GM19238 (cell line): Measurements from ENCODE around the gene CMKLR1.

Experiments used
- DNase-seq: peaks from one replicate; pipeline ENCODE4 v3.0.0; 2011; ENCODE audit warnings: low spot score; ENCODE audit not compliant: insufficient read length

CMKLR1 gene

DNA sequence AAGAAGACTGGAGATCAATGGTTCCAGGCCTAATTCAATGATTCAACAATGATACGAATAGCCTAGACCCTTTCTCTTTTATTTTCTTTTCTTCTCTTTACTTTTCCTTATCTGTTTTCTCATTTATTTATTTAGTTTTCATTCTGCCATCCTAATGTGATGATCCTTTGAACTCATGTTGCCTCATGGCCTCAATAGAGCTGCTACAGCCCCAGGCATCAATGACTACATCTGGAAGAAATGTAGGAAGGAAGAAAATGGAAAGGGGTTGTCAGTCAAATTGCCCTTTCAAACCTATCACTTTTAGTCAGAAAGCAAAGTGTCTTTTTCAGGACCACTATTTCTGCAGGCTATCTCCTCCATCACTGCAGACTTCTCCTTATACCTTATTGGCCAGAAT, 69.9 kb downstream of the CMKLR1 start:
- DNase-seq, result no peak

GRCh38 chr12:108268397-108268796, 70.7 kb downstream of the CMKLR1 start:
- DNase-seq, result no peak

DNA sequence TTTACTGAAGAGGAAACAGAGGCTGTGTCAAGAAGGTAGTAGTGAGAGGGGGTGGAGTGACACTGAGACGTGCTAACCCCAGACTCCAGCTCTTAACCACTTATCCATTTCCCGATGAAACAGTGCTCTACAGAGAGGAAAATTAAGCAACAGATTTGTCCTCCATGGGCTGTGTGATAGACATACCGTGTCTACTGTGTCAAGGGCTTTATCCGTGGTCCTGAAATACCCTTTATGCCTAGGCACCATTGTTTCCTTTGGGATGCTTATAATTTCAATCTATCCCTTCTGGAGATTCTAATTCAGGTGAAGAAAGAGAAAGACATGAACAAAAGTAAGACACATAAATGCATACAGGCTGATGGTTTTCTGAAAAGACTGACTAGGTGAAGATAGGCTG, 71.7 kb downstream of the CMKLR1 start:
- DNase-seq, result no peak

GRCh38 chr12:108266131-108266530, 73.0 kb downstream of the CMKLR1 start:
- DNase-seq, result no peak

DNA sequence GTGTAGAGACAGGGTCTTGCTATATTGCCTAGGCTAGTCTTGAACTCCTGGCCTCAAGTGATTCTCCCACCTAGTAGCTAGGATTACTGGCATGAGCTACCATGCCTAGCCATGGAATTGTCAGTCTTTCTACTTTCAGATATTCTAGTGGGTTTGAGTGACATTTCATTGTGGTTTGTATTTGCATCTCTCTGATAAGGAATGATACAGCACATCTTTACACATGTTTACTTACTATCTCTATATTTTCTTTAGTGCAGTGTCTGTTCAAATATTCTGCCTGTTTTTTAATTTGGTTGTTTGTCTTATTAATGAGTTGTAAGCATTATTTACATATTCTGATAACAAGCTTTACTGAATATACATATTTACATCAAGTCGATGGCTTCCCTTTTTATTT, 73.6 kb downstream of the CMKLR1 start:
- no peak for DNase-seq

- DNase-seq, result no peak
Measured at GRCh38 chr12:108260969-108261368, 78.1 kb downstream of the CMKLR1 start.

DNA sequence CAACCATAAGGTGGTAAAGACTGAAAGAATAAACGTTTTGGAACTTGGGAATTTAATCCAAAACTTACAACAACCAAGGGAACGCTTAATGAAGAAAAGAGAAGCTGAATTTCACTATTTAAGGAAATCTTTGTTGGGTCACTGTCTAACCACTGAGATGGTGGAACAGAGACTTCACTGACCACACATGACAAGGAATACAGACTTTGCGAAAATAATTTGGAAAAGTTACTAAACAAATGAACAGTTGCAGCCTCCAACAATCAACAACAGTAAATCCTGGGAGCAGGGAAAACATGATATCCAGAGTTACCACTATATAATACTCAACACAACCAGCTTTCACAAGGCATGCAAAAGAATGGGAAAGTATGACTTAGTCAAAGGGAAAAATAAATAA, 79.1 kb downstream of the CMKLR1 start:
- DNase-seq, result no peak

DNA sequence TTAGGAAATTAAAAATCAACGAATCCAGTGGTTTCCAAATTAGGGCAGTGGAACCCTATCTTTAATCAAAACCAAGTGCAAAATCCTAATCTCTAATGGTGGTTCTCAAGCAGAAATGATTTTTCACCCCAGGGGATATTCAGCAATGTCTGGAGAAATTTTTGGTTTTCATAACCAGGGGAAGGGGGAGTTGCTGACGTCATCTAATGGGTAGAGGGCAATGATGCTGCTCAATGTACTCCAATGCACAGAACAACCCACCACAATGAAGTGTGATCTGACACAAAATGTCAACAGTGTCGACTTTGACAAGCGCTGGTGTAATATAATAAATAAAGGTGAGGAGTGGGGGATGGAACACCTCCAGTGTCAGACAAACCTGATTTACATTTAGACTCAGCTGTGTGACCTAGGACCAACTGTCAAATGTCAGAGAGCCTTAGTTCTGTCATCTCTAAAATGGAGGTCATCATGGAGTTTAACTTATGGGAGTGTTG, 81.5 kb downstream of the CMKLR1 start:
- DNase-seq, result no peak

- DNase-seq, result no peak
Measured at GRCh38 chr12:108257004-108257403, 82.1 kb downstream of the CMKLR1 start.

DNA sequence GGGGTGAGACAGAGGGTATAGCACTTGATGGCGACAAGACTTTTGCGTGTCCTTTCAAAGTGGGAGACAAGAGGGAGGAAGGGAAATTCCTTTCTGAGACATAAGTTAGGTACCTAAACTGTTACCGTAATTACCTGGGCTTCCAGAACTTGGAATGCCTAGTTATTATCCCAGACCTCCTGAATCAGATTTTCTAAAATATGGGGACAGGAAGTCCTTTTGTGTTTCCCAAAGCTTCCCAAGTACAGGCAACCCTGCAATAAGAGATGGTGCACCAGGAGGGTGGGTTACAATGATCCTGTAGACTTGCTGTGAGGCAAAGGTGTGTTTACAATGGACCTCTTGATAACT, 83.9 kb downstream of the CMKLR1 start:
- DNase-seq, result no peak

DNA sequence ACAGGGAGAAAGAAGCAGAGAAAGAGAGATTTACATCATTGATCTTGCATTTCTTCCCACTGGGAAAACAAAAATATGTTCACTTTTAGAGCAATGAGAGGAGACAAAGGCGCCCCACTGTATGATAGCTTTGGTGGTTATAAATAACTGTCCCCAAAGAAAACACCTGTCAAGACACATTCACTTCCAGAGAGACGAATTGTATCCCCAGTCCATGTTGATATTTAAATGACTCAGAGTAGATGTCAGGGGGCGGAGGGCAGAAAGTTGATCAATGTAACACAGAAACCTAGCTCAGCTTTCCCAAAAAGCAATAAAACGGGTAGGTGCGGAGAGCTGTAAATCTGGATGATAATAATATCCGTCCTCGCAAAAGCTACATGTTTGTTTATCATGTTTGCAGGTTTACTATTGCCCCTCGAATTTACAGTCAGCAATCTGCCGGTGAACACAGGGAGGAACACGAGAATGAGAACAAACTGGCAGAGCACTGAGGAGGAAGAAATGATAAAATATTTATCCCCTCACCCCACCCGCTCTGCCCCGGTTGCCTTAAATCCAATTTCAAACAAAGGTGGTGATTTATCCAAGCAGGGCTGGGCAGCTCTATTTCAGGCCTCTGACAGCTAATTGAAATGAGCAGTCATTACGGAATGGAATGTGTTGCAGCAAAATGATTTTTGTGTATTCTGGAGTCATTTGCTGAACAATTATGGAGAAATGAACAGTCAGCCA, 84.4 kb downstream of the CMKLR1 start:
- DNase-seq, result no peak

GRCh38 chr12:108254030-108254429, 85.1 kb downstream of the CMKLR1 start:
- no peak for DNase-seq

GRCh38 chr12:108253540-108253939, 85.6 kb downstream of the CMKLR1 start:
- no peak for DNase-seq

- DNase-seq, result no peak
Measured at GRCh38 chr12:108252523-108252922, 86.6 kb downstream of the CMKLR1 start.

- no peak for DNase-seq
Measured at GRCh38 chr12:108248011-108248410, 91.1 kb downstream of the CMKLR1 start.

DNA sequence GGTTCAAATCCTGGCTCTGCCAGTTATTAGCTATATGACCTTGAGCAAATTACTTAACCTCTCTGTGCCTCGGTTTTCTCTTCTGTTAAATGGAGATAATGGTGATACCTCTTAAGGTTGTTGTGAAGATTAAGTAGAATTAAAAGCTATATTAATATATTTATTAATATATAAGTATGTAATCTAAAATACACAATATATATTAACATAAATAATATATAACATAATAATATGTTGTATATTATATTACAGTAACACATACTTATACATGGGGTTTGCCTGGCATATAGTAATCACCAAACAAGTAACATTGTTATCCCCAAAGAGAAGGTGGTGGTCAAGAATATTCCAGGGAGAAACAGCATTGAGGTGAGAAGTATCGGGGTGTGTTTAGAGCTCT, 92.0 kb downstream of the CMKLR1 start:
- no peak for DNase-seq

DNA sequence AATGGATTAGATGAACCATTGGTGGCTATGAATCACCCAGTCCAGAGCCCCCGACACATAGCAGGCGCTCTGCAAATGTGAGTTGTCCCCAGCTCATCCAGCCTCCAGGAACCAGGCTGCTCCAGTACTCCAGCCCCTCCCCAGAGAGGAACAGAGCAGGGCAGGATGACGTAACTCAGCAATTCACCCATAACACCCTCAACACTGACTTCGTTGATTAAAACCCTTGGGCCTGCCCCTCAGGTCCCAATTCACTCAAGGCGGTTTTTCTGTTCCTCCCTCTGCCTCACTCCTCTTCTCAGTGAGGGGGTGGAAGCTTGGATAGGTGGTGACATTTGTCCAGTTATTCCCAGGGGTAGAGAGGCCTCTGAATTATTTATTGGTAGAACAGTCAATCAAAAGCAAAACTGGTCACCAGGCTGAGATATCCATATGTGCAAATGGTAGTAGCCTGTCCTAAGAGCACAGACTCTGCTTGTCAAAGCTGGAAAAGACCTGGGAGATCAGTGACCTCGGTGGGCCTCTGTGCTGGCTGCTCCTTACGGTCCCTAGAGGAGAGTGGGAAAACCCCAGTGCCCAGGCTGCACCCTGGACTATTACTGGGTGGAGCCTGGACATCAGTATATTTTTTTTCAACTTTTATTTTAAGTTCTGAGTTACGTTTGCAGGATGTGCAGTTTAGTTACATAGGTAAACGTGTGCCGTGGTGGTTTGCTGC, 97.0 kb downstream of the CMKLR1 start:
- no peak for DNase-seq

- no peak for DNase-seq
Measured at GRCh38 chr12:108240928-108241327, 98.2 kb downstream of the CMKLR1 start.

- DNase-seq, result no peak
Measured at GRCh38 chr12:108240027-108240785, 98.9 kb downstream of the CMKLR1 start.

DNA sequence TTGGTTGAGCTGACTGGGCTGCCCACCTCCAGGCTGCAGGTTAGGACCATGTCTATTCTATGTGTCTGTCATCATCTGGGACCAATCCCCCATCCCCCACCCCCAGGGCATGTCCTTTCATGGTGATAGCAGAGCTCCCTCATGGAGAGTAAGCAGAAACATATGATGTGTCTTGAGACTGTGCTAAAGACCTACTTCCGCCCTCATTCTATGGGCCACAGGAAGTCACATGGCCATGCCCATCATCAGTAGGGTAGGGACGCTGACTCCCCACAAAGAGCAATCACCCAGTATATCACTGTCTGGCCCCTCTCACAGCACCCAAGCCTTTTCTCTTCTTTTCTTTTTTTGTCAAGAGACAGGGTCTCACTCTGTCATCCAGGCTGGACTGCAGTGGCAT, 99.7 kb downstream of the CMKLR1 start:
- DNase-seq, result no peak

- no peak for DNase-seq
Measured at GRCh38 chr12:108238474-108238873, 100.6 kb downstream of the CMKLR1 start.
